NCI-H82 treated with DMSO at 0.1 percent for 48 hours (cell line): Measurements from ENCODE around the gene C12orf57.

Experiments used
- DNase-seq: peaks from one replicate; lab custom pipeline; 2025; ENCODE audit not compliant: unreplicated experiment; lab: John Stamatoyannopoulos, UW

C12orf57 gene

DNA sequence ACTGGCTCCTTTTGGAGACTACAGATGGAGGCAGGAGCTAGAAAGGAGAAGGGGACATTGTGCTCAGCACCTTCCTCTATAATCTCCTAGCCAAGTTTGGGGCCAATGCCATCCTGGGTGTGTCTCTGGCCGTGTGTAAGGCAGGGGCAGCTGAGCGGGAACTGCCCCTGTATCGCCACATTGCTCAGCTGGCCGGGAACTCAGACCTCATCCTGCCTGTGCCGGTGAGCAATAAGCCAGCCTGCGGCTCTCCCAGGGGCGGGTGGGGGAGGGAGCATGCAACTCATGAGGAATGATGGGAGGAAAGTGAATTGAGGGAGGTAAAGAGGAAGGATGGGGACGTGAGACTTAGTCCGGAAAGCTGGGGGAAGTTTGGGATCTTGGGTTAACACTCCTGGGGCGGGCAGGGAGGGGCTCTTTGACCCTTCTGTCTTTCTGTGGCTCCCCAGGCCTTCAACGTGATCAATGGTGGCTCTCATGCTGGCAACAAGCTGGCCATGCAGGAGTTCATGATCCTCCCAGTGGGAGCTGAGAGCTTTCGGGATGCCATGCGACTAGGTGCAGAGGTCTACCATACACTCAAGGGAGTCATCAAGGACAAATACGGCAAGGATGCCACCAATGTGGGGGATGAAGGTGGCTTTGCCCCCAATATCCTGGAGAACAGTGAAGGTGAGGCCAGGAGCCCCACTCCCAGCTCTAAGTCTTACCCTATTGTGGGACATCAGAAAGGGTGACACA lies 26.2 kb upstream of the C12orf57 start:
- no peak for DNase-seq

DNA sequence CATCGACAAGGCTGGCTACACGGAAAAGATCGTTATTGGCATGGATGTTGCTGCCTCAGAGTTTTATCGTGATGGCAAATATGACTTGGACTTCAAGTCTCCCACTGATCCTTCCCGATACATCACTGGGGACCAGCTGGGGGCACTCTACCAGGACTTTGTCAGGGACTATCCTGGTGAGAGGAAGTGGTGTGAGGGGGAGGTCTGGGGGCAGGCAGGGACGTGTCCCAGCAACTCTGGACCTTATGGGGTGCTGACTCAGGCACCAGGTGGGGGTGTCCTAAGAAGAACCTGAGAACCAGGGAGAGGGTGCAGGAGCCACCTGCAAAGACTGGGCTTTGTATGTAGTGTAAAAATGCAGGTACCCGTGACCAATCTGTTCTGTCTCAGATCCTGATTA lies 24.2 kb upstream of the C12orf57 start:
- no peak for DNase-seq

DNA sequence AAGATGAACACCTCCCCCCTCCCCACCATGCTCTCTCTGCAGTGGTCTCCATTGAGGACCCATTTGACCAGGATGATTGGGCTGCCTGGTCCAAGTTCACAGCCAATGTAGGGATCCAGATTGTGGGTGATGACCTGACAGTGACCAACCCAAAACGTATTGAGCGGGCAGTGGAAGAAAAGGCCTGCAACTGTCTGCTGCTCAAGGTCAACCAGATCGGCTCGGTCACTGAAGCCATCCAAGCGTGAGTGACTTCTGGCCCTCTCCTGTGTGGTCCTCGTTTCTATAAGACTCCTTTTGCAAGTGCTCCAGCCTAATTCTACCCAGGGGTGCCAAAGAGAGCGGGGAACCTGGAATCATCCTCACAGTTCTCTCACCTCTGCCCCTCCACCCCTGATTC lies 22.3 kb upstream of the C12orf57 start:
- DNase-seq, result no peak

DNA sequence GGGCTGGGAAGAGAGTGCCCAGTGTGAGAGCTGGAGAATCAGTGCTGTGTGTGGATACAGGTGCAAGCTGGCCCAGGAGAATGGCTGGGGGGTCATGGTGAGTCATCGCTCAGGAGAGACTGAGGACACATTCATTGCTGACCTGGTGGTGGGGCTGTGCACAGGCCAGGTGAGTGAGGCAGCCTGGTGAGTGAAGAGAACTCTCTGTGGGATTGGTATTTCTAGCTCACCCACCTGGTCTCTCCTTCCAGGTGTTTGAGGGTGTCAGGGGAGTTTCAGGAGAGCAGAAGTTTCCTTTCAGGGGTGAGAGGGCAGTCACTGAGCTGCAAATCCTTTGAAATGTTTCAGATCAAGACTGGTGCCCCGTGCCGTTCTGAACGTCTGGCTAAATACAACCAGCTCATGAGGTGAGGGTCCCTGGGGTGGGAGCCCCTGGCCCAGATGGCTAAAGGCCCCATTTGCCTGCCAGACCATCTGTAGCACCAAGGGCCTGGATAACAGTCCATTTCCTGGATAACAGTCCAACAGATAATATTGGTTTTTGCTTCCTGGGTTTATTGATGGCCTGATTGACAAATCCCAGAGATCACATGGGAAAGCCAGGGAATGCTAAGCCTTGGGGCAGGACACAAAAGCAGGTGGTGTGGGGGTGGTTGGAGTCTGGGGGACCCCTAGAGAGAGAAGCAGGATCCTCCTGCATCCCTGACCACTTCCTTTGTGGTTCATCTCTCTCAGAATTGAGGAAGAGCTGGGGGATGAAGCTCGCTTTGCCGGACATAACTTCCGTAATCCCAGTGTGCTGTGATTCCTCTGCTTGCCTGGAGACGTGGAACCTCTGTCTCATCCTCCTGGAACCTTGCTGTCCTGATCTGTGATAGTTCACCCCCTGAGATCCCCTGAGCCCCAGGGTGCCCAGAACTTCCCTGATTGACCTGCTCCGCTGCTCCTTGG lies 21.6 kb upstream of the C12orf57 start:
- DNase-seq, result no peak

DNA sequence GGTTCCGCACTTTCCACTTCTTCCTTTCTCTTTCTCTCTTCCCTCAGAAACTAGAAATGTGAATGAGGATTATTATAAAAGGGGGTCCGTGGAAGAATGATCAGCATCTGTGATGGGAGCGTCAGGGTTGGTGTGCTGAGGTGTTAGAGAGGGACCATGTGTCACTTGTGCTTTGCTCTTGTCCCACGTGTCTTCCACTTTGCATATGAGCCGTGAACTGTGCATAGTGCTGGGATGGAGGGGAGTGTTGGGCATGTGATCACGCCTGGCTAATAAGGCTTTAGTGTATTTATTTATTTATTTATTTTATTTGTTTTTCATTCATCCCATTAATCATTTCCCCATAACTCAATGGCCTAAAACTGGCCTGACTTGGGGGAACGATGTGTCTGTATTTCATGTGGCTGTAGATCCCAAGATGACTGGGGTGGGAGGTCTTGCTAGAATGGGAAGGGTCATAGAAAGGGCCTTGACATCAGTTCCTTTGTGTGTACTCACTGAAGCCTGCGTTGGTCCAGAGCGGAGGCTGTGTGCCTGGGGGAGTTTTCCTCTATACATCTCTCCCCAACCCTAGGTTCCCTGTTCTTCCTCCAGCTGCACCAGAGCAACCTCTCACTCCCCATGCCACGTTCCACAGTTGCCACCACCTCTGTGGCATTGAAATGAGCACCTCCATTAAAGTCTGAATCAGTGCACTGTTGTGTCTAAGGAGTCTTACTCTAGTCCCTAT lies 20.7 kb upstream of the C12orf57 start:
- no peak for DNase-seq

DNA sequence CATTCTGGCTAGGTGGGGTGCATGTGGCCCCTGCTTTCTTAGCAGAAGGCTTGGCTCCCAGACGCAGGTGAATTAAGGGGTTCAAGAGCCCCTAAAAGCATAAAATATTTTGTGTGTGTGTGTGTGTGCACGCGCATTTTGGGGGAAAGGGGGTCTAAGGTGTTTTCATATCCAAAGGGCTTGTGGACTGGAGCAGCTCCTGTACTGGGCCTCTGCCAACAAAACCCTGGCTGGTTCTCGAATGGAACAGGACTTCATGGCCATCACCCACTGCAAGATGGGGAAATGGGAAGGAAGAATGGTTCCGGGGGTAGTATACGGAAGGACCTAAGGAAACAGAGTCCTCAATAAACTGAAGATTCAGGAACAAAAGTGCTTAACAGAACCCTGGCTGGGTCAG lies 20.0 kb upstream of the C12orf57 start:
- no peak for DNase-seq

DNA sequence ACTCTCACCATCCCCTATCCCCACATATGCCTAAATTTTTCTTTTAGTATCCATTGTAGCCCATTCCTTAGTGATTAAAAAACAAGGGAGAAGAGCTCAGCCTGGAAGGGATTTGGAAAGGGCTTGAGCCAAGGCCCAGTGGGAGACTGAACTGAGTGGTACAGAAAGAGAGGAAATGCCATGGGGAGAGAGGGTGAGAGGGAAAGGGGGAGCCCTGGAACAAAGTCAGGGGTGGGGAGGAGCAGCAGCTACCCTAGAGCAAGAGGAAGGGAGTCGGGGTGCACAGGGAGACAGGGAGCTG lies 18.6 kb upstream of the C12orf57 start:
- no peak for DNase-seq

DNA sequence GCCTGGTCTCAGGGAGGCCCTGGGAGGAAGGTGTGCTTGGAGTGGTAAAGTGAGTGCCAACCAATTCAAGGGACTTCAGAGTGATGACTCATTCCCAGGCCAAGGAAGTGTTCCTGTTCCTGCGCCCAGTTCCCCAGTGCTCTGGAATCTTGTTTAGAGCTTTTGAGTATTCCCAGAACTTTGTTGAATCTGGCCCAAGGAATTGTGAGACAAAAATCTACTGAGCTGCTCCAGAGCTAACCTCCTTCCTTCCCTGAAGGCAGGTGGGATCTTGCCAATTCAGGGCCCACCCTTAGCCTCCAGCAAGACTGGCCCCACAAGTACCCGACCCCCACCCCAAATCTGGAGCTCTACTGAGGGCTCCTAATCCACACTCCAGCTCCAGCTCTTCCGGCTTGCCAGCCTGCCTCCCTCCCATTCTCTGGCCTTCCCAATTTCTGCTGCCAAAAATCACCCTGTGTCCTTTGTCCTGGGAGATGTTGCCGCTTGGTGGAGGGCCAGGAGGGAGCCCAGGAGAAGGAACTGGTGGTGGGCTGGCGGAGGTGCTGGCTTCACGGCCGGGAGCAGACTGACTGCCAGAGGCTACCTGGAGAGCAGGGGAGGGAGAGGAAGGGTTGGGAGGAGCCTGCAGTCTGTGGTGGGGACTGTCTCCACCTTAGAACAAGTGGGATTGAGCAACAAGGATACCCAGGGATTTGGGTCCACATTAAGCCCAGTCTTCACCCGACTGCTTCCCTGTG lies 18.1 kb upstream of the C12orf57 start:
- DNase-seq, result no peak

DNA sequence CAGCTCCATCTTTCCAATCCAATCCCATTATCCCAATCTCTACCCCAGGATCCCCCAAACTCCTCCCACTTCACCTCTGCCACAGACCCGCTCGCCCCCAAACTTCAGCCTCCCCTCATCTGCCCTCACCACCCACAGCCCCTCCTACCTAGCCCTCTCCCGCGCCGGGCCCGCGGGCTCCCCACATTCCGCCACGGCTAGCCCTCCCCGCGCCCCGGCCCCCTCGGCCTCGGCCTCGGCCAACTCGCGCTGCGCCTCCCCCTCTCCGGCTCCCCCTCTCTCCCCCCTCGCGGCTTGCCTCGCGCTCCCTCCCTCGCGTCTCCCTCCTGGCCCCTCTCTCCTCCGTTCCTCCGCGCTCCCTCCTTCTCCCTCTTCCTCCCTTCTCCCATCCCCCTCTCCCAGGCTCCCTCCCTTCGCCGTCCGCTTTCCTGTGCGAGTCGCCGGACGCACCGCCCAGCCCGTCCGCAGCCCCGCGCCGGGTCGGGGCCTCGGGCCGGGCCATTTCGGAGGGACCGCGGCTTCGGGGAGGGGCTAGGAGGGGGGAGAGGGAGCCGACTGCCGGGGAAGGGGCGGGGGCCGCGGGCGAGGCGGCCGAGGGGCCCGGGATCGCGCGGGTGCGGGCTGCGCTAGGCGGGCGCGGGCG lies 16.3 kb upstream of the C12orf57 start, which contains the start of gene ATN1:
Gene ATN1 (plus strand): TSS at position 581 of the 643 bp plus-strand sequence. CDS start 6,043 bp downstream, outside the sequence.
- peak; percentile 63 for DNase-seq

DNA sequence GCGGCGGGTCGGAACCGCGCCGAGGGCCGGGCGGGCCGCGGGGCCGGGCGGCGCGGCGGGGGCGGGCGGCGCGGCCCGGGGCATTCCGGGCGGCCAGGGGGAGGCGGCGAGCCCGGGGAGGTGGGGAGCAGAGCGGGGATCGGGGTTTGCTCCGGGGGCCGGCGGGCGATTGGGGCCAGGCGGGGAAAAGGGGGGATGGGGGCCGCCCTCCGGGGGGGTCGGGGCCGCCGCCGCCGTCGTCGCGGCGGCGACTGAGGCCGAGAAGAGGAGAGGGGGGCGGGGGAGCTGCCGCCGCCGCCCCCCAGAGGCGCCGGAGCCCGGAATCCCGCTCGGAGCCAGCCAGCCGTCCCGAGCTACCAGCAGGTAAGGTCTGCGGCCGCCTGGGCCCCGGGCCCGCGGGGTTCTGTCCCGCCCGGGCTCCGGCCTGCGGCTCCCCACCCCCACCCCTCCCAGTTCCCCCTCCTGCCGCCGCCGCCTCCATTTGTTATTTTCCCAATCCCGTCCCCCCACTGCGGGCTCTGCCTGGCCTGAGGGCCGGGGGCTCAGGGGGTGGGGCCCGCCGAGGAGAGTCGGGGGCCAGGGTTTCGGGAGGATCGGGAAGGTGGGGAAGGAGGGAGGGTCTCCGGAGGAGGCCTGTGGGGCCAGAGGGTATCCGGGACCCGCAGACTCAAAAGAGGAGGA lies 15.7 kb upstream of the C12orf57 start:
- no peak for DNase-seq

DNA sequence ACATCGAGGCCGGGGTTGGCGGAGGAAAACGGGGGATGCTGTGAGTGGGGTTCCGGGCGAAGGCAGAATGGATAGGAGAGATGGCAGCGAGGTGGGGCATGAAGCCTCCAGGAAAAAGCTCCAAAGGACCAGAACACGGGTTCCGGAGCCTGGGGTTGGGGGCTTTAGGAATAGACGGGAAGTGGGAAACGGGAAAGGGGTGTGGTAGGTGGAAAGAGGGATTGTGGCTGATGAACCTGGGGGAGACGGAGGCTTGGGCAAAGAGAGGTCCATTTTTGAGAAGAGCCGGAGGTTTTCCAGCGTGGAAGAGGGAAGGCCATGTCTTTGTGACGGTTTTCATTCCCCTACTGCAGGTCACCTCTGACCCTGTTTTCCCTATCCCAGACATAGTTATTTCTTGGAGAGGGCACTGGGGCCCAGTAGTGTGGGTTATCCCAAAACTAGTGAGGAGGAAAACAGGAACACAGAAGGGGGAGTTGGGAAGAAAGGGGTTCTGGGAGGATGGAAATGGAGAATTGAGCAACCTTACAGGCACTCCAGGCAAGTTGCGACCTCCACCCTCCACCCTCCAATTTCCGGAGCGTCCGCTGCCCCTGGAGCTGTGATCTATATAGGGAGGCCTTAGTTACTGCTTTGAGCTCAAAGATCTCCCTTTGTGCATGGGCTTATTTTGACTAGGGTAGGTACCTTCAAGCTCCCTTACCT lies 15.0 kb upstream of the C12orf57 start:
- no peak for DNase-seq

DNA sequence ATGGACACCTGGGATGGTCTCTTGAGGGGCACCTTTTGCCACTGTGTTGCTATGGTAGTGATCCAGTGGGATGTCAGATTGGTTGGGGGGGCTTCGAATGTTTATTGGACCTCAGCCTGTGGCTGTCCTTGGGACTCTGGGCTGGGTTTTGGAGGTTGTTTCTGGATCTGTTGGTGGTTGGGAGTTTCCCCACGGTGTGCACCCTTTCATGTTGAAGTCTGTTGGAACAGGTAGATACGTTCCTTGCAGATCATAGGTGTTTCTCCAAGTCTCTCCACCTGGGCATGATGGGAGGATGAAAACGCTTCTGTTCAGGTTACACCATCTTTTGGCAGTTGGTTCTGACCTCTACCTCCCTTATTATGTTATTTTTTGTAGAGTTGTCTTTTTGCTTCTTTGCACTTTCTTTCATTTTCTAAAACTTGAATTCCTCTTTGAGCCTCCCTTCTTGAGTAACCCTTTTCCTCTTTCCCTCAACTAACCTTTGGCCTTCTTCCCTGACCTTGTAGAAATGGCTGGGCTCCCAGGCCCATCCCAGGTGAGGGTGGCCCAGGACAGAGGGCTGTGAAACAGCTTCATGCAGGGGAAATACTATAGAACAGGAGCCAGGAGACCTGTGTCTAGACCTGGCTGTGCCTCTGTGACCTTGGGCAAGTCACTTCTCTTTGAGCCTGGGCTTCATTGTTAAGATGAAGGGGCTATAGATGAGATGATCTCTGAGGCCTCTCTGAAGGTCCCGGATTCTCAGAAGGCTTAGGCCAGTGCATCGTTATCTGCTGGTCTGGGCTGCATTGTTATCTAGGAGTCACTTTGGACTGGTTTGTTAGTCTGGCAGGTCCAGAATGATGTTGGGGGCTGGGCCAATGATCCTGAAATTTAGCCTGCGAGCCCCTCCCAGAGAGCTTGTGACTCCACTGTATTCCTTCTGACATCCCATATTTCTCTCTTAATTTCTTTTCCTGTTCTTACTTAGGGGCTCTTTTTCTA lies 14.1 kb upstream of the C12orf57 start:
- no peak for DNase-seq

DNA sequence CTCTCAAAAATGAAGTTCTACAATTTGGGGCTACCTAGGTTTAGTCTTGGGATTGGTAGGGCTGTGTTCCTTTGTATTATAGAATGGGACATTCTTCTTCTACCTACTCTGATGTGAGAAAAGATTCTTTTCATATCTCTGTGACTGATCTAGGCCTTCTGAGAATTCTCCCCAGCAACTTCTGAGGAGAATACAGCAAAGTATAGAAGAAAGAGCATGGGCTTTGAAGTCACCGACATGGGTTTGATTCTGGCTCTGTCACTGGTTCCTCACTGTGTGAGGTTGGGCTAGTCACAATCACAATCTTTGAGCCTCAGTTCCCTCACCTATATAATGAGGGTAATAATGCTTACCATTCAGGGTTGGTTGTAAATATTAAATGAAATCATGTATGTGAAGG lies 11.1 kb upstream of the C12orf57 start:
- no peak for DNase-seq

DNA sequence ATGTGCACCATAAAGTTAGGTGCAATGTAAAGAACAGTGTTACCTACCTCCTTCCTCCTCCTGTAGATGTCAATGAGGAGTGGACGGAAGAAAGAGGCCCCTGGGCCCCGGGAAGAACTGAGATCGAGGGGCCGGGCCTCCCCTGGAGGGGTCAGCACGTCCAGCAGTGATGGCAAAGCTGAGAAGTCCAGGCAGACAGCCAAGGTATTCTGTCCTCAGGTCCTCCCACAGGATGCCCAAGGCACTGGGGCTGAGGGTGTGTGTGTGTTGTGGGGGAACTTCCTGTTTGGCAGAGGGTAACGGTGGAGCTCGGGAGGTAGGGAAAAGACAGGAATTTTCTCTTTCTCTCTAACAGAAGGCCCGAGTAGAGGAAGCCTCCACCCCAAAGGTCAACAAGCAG lies 9.7 kb upstream of the C12orf57 start:
- no peak for DNase-seq

DNA sequence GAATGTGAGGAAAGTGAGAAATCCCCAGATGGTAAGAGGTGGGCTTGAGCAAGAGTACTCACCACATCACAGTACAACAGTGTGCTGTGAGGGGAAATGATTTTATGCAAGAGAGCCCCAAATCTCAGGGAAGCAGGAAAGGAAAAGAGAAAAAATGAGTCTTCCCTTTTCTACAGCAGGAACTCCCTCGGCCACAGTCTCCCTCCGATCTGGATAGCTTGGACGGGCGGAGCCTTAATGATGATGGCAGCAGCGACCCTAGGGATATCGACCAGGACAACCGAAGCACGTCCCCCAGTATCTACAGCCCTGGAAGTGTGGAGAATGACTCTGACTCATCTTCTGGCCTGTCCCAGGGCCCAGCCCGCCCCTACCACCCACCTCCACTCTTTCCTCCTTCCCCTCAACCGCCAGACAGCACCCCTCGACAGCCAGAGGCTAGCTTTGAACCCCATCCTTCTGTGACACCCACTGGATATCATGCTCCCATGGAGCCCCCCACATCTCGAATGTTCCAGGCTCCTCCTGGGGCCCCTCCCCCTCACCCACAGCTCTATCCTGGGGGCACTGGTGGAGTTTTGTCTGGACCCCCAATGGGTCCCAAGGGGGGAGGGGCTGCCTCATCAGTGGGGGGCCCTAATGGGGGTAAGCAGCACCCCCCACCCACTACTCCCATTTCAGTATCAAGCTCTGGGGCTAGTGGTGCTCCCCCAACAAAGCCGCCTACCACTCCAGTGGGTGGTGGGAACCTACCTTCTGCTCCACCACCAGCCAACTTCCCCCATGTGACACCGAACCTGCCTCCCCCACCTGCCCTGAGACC lies 8.2 kb upstream of the C12orf57 start:
- no peak for DNase-seq

DNA sequence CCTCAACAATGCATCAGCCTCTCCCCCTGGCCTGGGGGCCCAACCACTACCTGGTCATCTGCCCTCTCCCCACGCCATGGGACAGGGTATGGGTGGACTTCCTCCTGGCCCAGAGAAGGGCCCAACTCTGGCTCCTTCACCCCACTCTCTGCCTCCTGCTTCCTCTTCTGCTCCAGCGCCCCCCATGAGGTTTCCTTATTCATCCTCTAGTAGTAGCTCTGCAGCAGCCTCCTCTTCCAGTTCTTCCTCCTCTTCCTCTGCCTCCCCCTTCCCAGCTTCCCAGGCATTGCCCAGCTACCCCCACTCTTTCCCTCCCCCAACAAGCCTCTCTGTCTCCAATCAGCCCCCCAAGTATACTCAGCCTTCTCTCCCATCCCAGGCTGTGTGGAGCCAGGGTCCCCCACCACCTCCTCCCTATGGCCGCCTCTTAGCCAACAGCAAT lies 7.6 kb upstream of the C12orf57 start:
- no peak for DNase-seq
